A549 treated with ZK216348 at 1 μM for 4 hours (cell line): ENCODE measurements around the gene URB2. TPM values are rescaled to one million over a fixed set of nuclear protein-coding genes. Genes with fewer than 3 reads are reported as not detected.

Source experiments
- total RNA-seq: library from RNA; stranded (reverse); fragments of 200-300 nt; extraction: Qiagen RNA extraction; gene quantifications from 5 replicates; pipeline ENCODE4 v1.2.3, GENCODE V29; 2022; ENCODE audit warnings: low read depth

Gene URB2
- total RNA-seq = 11.5 to 15.7 TPM (median 13.4 TPM) in 5 replicates

DNA sequence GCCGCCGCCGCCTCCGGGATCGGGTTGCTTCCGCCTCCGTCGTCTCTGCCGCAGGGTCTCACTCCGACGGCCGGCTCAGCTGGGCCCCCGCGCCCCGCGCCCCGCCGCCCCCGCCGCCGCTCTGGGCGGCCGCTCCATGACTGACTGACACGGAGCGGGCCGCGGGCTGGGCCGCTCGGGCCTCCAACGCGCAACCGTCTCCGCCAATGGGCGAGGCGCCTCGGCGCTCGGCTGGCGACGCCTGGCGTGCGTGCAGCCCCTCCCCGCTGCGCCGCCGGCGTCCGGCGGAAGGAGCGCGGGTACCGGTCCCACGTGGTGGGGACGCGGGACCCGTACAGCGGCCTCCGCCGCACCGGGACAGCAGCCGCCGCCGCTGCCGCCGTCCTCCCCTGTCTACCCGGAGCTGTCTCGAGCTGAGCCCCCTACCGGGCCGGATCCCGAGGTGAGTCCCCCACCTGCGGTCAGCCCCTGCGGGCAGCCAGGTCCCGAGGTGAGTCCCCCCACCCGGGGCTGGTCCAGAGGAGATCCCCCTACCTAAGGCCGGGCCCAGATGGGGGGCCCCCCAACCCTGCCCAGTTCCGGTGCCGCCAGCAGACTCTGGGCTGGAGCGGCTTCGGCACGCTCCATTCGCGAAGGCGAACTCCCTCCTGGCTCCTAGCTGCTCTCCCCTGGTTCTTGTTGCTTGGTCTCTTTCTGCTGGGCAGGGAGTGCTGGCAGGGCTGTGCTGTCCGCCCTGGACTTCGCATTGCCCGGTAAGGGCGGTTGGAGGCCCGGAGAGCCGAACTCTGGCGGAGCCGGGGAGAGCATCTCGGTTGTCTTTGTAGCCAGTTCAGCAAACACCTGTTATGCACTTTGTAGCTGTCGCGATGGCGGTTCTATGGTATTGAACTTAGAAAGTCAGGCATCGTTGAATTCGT is at the start of gene URB2, which contains the start of gene TAF5L:
URB2 (plus strand) TSS at position 333 of the 917 bp plus-strand sequence. CDS start 1,387 bp downstream, outside the sequence.
TAF5L (minus strand) TSS at position 208 of the 917 bp plus-strand sequence. CDS start 11,640 bp downstream, outside the sequence.

Other genes with a start within 250 kb of the URB2 start
- gene ACTA1, start 192.2 kb upstream of the URB2 start, total RNA-seq = 0.09 to 0.46 TPM (median 0.14 TPM) in 3 of 5 replicates, not detected in the others
- 17.3 to 27.2 TPM (median 23.2 TPM) in 5 replicates for gene NUP133, start 117.9 kb upstream of the URB2 start, total RNA-seq
- gene ABCB10, start 67.5 kb upstream of the URB2 start, total RNA-seq = 14.4 to 21.0 TPM (median 18.5 TPM) in 5 replicates
- 18.2 to 24.9 TPM (median 20.8 TPM) in 5 replicates for gene TAF5L, start 125 bp upstream of the URB2 start, total RNA-seq